Ascending aorta (tissue), 2 donors: ENCODE results near the gene SYVN1. TPM values are rescaled to one million over a fixed set of nuclear protein-coding genes. Genes with fewer than 3 reads are reported as not detected.
A peak's percentile ranks its signal among the peaks of the same experiment; 100 is the strongest.
"Not testable (repeated sequence)": the region's sequence is repeated elsewhere in the genome, so short reads cannot be mapped to it uniquely, and the experiment has no call there.

Source experiments
- DNase-seq, 2 donors: peaks; one replicate each; pipeline ENCODE4 v3.0.0-alpha.2; 2019; ENCODE audit warnings: low spot score in 2 of 2
- H3K27ac ChIP-seq, 2 donors: fragments of 200-600 bp; sonication (generic); one replicate each; pipeline ENCODE4 v1.5.1; 2016 to 2017; ENCODE audit warnings: mild to moderate bottlenecking in 1 of 2
- H3K27me3 ChIP-seq: fragments of 200-600 bp; sonication (generic); one replicate; pipeline ENCODE4 v1.5.1; 2017
- H3K36me3 ChIP-seq, 2 donors: fragments of 200-600 bp; sonication (generic); one replicate each; pipeline ENCODE4 v1.5.1; 2016
- H3K4me1 ChIP-seq, 2 donors: fragments of 200-600 bp; sonication (generic); one replicate each; pipeline ENCODE4 v1.5.1; 2016 to 2017; ENCODE audit warnings: mild to moderate bottlenecking in 1 of 2
- H3K4me3 ChIP-seq, 2 donors: fragments of 200-600 bp; sonication (generic); one replicate each; pipeline ENCODE4 v1.5.1; 2016 to 2017; ENCODE audit warnings: mild to moderate bottlenecking in 1 of 2
- H3K9me3 ChIP-seq, 2 donors: fragments of 200-600 bp; sonication (generic); one replicate each; pipeline ENCODE4 v1.5.1; 2016
- intact Hi-C: fragments of 100-400 bp; cut with DNase I; formaldehyde crosslinking; loops from one replicate; pipeline ENCODE4 v1.15.1; 2023
- total RNA-seq: library from RNA; depleted of rRNA; stranded (reverse); fragments of >200 nt; gene quantifications from one replicate; pipeline ENCODE4 v1.1.0, GENCODE V29; 2016
- TF ChIP-seq, protein P1 (sequence below), 3 experiments: fragments of 200-600 bp in 2 of 3; fragments of 450-650 bp in 1 of 3; sonication (generic) in 2 of 3; IDR thresholded peaks; one replicate each; pipeline ENCODE4 v1.5.1; 2016 to 2019; ENCODE audit warnings: antibody characterized with exemption in 3 of 3, mild to moderate bottlenecking in 1 of 3, moderate library complexity in 1 of 3

Gene SYVN1
- total RNA-seq, 1 donor from 2014 or later = 229 TPM

DNA sequence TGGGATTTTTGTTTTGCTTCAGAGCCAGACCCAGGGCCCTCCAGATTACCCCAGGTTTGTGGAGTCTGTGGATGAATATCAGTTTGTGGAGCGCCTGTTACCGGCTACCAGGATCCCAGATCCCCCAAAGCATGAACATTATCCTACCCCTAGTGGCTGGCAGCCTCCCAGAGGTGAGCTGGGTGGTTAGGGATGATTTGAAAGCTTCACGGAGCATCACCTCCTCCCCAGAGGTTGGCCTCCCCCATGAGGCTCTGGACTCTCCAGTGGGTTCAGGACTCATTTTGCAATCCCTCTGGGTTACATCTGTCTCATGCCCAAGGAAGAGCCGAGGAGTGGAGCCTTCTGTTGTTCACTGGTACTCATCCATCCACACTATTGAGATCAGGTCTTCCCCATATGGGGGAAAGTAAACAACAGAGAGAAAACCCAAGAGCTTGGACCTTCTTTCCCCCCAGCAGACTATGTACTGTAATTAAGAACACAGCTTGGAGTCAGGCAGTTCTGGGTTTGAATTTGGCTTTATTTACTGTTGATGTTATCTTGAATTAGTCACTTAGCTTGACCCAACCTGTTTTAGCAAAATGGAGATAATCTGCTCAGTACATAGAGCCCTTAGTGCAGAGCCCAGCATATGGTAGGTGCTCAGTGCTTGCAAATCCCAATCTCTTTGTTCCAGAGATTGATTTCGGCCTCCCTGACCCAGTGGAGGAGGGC, 9.7 kb downstream of the SYVN1 start:
- Histone ChIP-seq H3K27me3 (no peaks in the 10 kb centered on the region), H3K36me3 (peaks cover 61 to 68% of the 10 kb centered on the region in 2 donors), H3K4me1 (peaks cover 15% of the 10 kb centered on the region in 2 donors), H3K27ac (no peak overlapping the region), H3K9me3 (no peaks in the 10 kb centered on the region), H3K4me3 (no peak overlapping the region)
- TF ChIP-seq, protein P1, sequence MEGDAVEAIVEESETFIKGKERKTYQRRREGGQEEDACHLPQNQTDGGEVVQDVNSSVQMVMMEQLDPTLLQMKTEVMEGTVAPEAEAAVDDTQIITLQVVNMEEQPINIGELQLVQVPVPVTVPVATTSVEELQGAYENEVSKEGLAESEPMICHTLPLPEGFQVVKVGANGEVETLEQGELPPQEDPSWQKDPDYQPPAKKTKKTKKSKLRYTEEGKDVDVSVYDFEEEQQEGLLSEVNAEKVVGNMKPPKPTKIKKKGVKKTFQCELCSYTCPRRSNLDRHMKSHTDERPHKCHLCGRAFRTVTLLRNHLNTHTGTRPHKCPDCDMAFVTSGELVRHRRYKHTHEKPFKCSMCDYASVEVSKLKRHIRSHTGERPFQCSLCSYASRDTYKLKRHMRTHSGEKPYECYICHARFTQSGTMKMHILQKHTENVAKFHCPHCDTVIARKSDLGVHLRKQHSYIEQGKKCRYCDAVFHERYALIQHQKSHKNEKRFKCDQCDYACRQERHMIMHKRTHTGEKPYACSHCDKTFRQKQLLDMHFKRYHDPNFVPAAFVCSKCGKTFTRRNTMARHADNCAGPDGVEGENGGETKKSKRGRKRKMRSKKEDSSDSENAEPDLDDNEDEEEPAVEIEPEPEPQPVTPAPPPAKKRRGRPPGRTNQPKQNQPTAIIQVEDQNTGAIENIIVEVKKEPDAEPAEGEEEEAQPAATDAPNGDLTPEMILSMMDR (IDR thresholded peaks at IDR 0.05) = no peak
- intact Hi-C loops = no loop called here
- DNase-seq = peak in 1 of 2 donors; percentile 27

DNA sequence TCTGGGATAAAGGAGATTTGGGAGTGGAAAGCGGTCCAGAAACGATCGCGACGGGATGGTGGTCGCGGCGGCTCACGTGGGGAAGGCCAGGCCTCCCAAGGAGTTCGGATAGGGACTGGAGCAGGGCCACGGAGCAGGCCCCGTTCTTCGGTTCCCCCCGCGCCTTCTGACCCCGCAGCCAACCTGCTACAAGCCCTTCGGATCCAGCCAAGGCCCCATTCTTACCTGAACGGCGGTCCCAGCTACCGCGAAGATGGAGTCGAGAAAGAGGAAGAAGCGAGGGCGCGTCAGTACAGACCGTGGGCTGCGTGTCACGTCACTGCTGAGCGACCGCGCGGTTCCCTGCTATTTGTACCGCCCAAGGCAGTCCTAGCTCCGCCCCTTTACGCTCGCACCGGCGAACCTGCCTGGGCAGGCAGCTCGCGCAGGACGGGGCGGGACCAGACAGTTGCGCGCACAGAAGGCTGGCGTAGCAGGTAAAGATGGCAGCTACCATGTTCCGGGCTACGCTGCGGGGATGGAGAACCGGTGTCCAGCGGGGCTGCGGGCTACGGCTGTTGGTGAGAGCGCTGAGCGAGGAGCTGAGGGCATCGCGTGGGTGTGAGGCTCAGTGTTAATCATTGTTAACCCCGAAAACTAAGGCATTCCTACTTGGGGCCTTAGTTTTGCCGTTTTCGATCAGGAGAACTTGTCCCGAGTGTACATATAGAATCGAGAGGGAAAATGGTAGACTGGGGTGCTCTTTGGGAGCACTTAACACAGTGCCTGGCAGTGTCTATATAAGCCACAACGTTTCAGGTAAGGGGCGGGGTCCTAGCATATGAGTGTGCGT, 12.2 kb downstream of the SYVN1 start, which contains the start of the genes FAU and MRPL49:
FAU (minus strand) TSS at position 270 of the 832 bp plus-strand sequence. CDS start 321 bp downstream, outside the sequence.
MRPL49 (plus strand) TSS at position 457 of the 832 bp plus-strand sequence; CDS start at position 483, 26 bp downstream.
- Histone ChIP-seq H3K27me3 (no peaks in the 10 kb centered on the region), H3K36me3 (peaks cover 37 to 60% of the 10 kb centered on the region in 2 donors), H3K9me3 (no peaks in the 10 kb centered on the region), H3K4me1 (peaks cover 15% of the 10 kb centered on the region in 2 donors), H3K4me3 (peak within 1 kb of the TSS; percentile 80 to 91), H3K27ac (peak within 1 kb of the TSS; percentile 91 to 96)
- intact Hi-C loops = loop anchor here (1.0 kb wide), 2 partner anchors 38 to 108 kb away; partner anchors contain the start of genes ARL2, CDCA5 and ZFPL1
- peak; percentile 95 to 99 for DNase-seq
- TF ChIP-seq, protein P1 (IDR thresholded peaks at IDR 0.05) = no peak

DNA sequence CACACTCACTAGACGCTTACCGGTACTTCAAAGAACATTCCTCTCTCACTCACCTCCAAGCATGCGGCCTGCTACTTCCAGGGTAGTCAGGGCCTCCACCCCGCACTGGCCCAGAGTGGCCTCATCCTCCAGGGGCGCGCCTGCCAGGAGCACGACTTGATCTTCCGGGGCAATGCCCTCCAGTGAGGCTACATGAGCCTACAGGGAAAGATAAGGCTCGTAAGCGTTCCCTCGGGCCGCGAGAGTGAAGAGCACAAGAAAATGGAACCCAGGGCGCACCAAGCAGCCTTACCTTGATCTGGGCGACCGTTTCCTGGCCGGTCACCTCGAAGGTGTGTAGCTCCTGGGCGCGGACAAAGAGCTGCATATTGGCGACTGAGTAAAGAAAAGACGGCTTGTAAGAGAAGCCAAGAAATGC, 12.9 kb downstream of the SYVN1 start:
- Histone ChIP-seq H3K9me3 (no peaks in the 10 kb centered on the region), H3K27ac (peak overlapping the region; percentile 91 to 96), H3K36me3 (peaks cover 31 to 54% of the 10 kb centered on the region in 2 donors), H3K27me3 (no peaks in the 10 kb centered on the region), H3K4me3 (peak overlapping the region; percentile 80 to 91), H3K4me1 (peaks cover 19 to 21% of the 10 kb centered on the region in 2 donors)
- intact Hi-C loops = no loop called here
- peak in 1 of 2 donors; percentile 66 for DNase-seq
- TF ChIP-seq, protein P1 (IDR thresholded peaks at IDR 0.05) = no peak

DNA sequence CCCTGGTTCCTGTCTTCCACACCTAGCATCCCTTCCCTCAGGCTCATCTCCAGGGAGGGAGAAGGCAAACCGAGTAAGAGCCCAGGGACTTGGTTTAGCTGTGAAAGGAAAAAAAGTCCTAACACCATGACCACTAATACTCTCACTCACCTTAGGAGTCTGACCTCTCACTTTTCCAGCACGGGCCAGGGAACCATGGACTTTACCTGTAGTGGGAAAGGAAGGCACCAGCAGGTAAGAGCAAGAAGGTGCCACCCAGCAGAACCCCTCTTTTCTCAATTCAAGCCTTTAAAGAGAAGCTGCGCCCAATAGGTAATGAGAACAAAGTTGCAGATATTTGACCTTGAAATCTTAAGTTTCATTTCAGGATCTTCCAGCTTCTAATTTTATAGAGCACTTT, 13.5 kb downstream of the SYVN1 start:
- intact Hi-C loops = no loop called here
- DNase-seq = no peak
- peak overlapping the region; percentile 91 to 96 for H3K27ac ChIP-seq

DNA sequence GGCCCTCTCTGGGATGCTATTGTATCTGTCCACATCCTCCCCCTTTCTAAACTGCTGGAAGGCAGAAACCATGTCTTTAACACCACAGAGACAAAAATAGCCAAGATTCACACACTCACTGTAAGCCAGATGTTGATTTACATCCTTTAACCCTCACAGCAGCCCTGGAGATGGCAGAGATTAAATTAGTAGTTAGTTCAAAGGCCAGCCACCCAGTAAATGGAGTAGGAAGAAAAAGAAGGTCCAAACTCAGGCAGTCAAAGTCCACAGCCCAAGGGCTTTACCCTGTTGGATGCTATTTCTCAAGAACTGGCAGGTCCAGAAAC, 14.7 kb downstream of the SYVN1 start:
- intact Hi-C loops = loop anchor here (5.0 to 10.0 kb wide), 2 partner anchors 202 to 265 kb away; partner anchors contain the start of gene ATG2A
- peaks cover 23 to 28% of the 10 kb centered on the region in 2 donors for H3K4me1 ChIP-seq
- H3K36me3 ChIP-seq = peaks cover 16 to 46% of the 10 kb centered on the region in 2 donors
- TF ChIP-seq, protein P1 (IDR thresholded peaks at IDR 0.05) = no peak
- no peak for DNase-seq
- H3K27ac ChIP-seq = no peak overlapping the region
- no peaks in the 10 kb centered on the region for H3K27me3 ChIP-seq
- H3K9me3 ChIP-seq = no peaks in the 10 kb centered on the region
- H3K4me3 ChIP-seq = no peak overlapping the region

More for the DNA sequence above, 13.5 kb downstream of the SYVN1 start:
- Histone ChIP-seq H3K4me3 (peak overlapping the region; percentile 80 to 91), H3K9me3 (no peaks in the 10 kb centered on the region), H3K36me3 (peaks cover 25 to 52% of the 10 kb centered on the region in 2 donors), H3K27me3 (no peaks in the 10 kb centered on the region), H3K4me1 (peaks cover 23 to 28% of the 10 kb centered on the region in 2 donors)
- TF ChIP-seq, protein P1 (IDR thresholded peaks at IDR 0.05) = no peak

DNA sequence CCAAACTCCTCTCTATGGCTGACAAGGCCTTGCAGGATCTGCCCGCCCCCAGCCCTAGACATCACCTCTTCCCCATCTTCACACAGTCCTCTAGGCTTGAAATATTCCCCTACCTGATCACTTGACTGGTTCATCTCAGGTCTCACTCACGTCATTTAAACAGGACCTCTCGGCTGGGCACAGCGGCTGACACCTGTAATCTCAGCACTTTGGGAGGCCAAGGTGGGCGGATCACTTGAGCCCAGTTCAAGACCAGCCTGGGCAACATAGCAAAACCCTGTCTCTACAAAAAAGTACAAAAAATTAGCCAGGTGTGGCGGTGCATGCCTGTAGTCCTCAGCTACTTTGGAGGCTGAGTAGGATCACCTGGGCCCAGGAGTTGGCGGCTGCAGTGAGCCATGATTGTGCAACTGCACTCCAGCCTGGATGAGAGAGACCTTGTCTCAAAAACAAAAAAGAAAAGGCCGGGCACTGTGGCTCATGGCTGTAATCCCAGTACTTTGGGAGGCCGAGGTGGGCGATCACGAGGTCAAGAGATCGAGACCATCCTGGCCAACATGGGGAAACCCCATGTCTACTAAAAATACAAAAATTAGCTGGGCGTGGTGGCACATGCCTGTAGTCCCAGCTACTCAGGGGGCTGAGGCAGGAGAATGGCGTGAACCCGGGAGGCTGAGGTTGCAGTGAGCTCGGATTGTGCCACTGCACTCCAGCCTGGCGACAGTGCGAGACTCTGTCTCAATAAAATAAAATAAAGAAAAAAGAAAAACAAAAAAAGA, 15.2 kb downstream of the SYVN1 start:
- Histone ChIP-seq H3K4me1 (peaks cover 23 to 28% of the 10 kb centered on the region in 2 donors), H3K36me3 (peaks cover 16 to 43% of the 10 kb centered on the region in 2 donors)
- H3K9me3 ChIP-seq, H3K27me3 ChIP-seq, H3K4me3 ChIP-seq, H3K27ac ChIP-seq, DNase-seq: not testable (repeated sequence)
- intact Hi-C loops = loop anchor here (5.0 to 10.0 kb wide), 2 partner anchors 202 to 264 kb away; partner anchors contain the start of gene ATG2A
